ENCODE measurements around the gene ADCY10. TPM values are rescaled to one million over a fixed set of nuclear protein-coding genes. Genes with fewer than 3 reads are reported as not detected.
A peak's percentile ranks its signal among the peaks of the same experiment; 100 is the strongest.
"Not testable (repeated sequence)": the region's sequence is repeated elsewhere in the genome, so short reads cannot be mapped to it uniquely, and the experiment has no call there.

Gene ADCY10, protein sequence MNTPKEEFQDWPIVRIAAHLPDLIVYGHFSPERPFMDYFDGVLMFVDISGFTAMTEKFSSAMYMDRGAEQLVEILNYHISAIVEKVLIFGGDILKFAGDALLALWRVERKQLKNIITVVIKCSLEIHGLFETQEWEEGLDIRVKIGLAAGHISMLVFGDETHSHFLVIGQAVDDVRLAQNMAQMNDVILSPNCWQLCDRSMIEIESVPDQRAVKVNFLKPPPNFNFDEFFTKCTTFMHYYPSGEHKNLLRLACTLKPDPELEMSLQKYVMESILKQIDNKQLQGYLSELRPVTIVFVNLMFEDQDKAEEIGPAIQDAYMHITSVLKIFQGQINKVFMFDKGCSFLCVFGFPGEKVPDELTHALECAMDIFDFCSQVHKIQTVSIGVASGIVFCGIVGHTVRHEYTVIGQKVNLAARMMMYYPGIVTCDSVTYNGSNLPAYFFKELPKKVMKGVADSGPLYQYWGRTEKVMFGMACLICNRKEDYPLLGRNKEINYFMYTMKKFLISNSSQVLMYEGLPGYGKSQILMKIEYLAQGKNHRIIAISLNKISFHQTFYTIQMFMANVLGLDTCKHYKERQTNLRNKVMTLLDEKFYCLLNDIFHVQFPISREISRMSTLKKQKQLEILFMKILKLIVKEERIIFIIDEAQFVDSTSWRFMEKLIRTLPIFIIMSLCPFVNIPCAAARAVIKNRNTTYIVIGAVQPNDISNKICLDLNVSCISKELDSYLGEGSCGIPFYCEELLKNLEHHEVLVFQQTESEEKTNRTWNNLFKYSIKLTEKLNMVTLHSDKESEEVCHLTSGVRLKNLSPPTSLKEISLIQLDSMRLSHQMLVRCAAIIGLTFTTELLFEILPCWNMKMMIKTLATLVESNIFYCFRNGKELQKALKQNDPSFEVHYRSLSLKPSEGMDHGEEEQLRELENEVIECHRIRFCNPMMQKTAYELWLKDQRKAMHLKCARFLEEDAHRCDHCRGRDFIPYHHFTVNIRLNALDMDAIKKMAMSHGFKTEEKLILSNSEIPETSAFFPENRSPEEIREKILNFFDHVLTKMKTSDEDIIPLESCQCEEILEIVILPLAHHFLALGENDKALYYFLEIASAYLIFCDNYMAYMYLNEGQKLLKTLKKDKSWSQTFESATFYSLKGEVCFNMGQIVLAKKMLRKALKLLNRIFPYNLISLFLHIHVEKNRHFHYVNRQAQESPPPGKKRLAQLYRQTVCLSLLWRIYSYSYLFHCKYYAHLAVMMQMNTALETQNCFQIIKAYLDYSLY (N-terminal part only)
- total RNA-seq (ENCODE audit: insufficient read depth, low replicate concordance), result 1.9 TPM

DNA sequence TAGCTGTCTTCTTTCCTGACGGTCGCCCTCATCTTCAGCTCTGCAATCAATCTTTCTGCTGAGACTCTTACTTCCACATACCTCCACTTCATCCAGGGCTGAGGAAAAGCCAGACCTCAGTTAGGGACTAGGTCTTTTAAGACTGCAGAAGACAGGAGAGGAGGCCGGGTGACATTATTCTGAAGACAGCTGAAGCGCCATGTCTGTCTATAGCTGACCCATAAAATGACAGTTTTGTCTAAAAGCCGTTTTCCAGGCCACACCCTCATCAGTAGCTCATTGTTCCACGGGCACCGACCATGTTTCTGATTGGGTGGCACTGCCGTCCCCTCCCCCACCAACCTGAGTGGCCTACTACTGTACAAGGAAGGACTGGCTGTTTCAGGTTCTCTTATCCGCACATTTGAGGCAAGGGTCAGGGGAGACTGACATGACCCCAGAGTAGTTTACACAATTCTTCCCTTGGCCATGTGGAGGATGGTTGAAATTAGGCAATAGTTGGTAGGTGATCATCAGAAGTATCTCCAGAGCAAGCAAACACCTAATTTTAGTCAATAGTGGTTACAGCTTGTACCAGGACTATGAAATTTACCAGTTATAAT is at the start of gene ADCY10:
TSS of gene ADCY10 (minus strand) at position 240 of the 602 bp plus-strand sequence. CDS start 8,994 bp downstream, outside the sequence.
- DNase-seq (ENCODE audit: low spot score), result no peak

DNA sequence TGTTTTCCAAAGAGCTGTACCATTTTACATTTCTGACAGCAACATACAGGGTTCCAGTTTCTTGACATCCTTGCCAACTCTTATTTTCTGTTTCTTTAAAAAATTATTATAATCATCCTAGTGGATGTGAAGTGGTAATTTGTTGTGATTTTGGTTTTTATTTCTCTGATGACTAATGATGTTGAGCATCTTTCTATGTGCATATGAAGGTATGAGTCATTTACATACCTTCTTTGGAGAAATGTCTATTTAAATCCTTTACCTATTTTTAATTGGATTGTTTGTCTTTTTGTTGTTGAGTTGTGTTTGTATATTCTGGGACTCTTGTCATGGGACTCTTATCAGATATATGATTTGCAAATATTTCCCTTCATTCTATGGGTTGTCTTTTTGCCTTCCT is 43.8 kb upstream of the ADCY10 start:
- no peak for DNase-seq (ENCODE audit: low spot score)

DNA sequence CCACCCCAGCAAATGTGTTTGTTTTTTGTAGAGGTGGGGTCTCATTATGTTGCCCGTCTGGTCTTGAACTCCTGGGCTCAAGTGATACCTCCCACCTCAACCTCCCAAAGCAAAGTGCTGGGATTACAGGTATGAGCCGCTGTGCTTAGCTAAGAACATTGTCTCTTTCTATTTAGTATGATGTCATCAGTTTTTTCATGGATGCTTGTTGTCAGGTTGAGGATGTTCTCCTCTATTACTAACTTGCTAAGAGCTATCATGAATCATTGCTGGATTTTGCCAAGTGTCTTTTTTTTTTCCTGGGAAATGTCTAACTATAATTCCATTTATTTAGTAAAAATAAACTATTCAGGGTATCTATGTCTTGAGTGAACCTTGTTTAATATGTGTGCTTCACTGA is 42.0 kb upstream of the ADCY10 start:
- no peak for DNase-seq (ENCODE audit: low spot score)

DNA sequence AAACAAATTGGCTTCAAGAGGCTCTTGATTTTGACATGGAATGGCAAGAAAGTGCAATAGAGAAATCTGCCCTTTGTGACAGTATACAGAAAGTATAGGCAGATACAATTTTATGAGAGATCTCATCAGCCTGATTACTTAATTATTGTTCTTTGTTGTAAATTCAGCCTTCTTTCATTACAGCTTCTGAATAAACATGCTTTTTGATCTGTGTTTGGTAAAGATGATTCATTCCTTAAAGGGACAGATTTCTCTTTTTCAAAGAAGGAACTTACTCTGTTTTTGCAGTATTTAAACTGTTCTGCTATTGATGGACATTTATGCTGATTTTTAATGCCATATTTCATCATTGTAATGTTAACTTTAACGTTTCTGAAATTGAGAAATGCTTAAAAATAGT is 36.6 kb upstream of the ADCY10 start:
- DNase-seq (ENCODE audit: low spot score), result no peak

DNA sequence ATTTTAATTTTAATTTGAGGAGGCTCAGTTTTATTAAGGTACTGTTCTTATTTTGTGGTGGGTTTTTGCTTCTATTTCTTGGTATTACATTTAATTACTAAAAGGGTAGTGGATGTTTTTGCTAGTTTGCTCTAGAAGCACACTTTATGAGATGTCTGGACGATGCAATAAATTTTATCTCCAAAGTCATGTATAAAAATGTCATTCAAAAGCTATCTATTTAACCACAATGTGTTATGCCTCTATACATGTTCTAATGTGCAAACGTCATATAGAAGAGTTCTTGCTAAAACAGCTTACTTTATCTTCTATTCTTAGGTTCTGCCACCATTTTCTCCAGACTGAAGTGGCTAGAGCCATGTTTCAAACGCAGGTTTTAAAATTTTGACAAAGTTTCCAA is 35.9 kb upstream of the ADCY10 start:
- DNase-seq (ENCODE audit: low spot score), result no peak

DNA sequence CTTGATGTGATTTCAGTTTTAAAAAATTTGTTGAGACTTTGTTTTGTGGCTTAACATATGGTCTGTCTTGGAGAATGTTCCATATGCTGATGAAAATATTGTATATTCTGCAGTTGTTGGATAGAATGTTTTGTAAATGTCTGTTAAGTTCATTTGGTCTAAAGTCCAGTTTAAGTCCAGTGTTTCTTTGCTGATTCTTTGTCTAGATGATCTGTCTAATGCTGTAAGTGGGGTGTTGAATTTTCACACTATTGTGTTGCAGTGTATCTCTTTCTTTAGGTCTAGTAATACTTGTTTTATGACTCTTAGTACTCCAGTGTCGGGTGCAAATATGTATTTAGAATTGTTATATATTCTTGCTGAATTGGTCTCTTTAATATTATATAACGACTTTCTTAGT is 33.8 kb upstream of the ADCY10 start:
- no peak for DNase-seq (ENCODE audit: low spot score)

DNA sequence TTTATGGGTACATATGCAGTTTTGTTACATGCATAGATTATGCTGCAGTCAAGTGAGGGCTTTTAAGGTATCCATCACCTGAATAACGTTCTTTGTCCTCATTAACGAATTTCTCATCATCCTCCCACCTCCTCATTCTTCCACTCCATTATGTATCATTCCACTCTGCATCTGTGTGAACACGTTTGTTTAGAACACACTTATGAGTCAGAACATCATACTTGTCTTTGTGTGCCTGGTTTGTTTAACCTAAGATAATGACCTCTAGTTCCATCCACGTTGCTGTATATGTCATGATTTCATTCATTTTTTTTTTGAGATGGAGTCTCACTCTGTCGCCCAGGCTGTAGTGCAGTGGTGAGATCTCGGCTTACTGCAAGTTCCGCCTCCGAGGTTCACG is 29.6 kb upstream of the ADCY10 start:
- no peak for DNase-seq (ENCODE audit: low spot score)

DNA sequence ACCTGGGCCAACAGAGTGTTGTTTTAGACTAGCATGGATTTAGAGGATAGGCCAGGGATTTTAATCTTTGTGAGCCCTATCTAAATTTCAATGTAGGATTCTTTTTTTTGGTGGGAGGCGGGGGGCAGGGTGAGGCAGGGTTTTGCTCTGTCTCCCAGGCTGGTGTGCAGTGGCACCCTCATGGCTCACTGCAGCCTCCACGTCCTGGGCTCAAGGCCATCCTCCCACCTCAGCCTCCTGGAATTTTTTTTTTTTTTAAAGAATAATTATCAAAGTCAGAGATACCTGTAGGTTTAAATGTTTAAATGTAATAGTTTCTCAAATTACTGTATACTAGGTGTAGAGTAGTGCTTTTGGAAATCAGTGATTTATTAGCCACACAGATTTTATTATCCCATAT is 26.3 kb upstream of the ADCY10 start:
- no peak for DNase-seq (ENCODE audit: low spot score)

DNA sequence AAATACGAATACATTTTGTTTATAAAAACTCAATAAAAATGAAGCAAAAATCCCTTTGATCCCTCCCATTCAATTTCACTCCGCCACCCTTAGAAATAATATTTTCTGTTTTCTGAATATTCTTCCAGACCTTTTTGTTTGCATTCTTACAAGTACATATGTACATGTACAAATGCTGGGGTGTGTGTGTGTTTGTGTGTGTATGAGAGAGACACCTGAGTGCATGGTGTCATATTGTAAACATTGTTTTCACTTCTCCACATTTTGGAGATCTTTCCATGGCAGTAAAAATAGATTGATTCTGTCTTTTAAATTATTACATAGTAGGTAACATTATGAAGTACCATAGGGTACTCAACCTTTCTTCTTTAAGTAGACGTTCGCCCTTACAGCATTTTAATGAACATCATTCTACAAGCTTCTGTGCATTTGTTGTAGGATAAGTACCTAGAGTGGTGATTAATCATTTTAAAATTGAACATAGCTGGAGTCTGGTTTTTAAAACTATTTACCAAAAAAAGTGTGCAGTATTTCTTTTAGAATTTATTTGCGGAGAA is 24.2 kb upstream of the ADCY10 start:
- DNase-seq (ENCODE audit: low spot score), result no peak

DNA sequence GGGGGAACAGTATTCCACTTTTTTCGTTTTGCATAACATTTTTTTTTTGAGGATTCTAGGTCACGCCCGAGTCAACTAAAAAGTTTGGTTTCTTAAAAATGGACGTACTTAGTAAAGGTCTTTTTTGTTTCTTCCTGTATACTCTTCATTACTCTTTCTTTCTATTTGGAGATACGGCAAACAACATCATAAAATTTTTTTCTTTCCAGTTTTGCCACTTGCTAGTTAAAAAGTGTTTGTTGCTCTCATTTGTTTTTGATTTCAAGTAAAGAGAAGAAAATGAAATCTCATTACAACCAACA is 23.7 kb upstream of the ADCY10 start:
- DNase-seq (ENCODE audit: low spot score), result no peak

DNA sequence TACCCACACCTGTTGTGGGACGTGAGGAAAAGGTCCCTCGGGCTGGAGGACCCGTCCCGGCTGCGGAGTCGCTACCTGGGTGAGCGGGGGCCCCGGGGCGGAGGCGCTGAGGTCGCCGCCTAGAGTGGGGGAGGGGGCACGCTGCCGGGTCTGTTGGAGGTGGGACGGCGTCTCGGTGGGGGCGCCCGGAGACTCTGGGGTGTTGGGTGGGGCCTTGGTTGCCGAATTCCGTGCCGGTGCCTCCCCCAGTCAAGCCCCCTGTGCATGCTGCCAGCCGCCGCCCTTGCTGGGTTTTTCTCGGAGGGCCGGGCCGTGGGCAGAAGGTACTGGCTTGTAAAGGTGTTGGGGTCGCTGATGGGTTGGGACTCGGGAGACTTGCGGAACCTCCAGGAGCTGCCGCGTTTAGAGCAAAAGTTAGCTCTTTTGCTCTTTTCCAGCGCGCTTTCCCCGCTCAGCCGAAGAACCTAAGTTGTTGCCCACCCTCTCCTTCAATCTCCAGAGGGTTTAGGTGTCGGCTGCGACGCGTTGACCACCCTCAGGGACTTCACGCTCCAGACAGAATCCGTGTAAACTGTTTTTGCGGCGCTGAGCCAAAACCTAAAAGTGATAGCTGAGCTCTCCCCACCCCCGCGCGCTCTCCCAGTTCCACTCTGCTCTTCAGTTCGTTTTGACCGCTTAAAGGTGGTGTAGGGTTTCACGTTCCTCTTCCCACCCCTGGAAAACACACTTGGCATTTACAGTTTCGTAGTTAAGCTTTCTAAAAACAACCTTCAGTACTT is 23.2 kb upstream of the ADCY10 start, which contains the start of gene MPC2:
TSS of gene MPC2 (minus strand) at position 143 of the 779 bp plus-strand sequence. CDS start 1,231 bp downstream, outside the sequence.
- DNase-seq (ENCODE audit: low spot score), result peak; percentile 90

DNA sequence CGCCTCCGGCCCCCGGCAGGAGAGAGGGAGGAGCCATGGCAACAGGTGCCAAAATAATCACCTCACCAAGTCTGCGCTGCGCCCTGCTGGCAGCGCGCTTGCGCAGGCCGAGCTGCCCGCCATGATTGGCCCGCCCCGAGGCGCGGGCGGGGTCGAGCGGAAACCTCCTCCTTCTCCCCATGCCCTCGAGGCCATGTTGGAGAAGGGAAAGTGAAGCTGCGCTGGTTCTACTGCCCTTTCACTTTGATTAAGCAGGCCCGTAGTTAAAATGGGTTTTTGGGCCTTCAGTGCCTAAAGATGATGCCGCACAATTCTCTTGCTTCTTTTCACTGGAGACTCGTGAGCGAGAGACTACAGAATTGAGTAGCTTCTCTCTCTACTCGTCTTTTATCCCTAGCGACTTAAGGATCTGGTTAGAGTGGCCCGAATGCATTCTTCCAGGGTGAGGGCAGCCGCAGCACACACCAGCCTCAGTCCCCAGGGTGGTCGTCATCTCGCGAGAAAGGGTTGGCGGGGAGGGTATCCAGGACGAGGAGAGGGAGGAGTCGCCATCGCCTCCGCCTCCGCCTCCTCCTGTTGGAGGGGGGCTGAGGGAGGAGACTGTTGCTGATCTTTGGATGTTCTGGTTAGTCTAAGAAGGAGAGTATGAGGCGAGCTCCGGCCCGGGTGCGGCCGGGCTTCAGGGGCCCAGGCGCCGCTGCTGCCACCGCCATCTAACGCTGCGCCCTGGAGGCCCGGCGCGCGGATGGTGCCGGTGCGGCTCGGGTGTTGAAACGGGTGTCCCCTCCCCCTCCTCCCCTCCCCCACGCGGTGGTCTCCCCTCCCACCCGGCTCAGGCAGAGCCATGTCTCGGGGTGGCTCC is 22.4 kb upstream of the ADCY10 start, which contains the start of gene DCAF6:
TSS of gene DCAF6 (plus strand) at position 616 of the 862 bp plus-strand sequence. CDS start at position 845, 229 bp downstream.
- DNase-seq (ENCODE audit: low spot score), result peak; percentile 100

DNA sequence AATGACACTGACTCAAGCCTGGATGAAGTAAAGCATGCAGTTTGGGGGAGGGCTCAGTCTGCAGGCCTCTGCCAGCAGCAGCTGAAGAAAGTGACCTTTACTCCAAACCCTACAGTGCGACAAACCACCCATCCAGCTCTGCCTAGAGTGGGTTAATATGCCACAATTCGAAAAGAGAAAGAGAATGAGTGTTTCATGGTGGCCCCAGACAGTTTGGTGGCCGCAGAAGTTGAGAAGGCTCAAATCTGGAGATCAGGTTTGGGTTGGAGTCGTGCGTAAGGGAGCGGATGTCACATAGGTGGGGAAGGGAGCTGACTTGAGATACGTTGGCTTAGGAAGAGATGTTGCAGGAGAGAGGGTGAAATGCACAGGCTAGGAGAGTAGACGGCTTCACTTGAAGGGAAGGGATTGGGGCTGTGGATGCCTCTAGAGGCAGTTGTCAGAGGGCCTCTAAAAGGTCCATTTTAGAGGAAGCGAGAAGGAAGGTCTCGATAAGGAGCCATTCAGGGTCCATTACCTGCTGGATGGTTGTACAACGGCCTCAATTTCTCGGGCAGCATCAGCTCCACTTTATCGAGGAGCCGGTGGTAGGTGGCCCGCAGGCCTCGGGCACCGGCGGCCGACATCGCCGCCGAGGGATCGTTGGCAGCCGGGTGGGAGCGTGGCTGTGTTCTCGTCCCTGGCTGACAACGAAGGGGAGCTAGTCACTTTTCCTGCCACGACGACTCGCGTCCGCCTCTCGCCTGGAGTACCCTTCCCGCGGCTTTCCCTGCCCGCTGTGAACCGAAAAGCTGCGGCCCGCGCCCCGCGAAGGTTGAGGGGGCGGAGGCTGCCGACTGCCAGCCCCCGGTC is 21.5 kb upstream of the ADCY10 start:
- DNase-seq (ENCODE audit: low spot score), result no peak

DNA sequence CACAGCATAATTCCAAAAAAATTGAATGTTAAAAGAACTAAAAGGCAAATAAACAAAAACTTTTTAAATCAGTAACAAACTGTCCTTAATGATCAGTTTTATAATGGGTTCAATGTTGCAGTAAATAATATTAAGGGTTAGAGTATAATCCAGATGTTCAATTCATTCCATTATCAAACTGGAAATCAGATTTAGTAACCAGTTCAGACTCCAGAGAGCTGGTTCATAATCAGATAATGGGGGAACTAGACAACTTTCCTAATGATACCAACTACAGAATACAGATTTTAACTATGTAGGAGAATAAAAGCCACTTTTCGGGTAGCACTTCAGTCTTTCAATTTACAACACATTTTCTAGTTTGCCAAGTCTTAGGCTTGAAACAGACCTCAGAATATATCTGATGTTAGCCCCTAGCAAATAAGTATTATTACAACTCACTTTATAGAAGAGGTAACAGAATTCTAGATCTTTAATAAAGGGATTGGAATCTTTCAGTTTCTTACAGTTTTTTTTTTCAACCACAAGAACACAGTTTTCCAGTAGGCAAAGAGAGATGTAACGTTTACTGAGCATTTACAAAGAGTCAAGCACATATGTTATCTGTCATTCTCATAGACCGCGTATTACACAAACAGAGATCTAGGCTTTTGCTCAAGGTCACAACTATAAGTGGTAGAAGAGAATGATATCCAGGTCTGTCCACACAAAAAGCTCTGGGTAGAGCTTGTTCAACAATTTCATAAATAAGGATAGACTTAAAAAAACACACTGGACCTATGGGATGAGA is 20.7 kb upstream of the ADCY10 start:
- DNase-seq (ENCODE audit: low spot score), result peak; percentile 69

DNA sequence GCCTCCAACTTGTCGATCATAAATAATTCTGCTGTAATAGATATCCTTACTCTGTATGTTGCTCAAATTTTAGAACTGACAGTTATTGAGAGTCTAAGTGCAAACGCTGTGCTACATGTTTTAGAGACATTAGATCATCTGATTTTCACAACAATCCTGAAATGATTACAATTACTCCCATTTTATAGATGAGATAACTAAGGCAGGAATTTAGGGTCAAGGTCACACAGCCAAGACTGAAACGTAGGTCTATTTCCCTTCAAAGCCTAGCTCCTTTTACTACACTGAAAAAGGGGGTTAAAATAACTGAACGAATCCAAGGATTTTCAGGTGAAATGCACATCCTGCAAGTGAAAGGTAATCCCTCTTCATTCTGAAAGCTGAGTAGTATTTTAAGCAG is 19.9 kb upstream of the ADCY10 start:
- DNase-seq (ENCODE audit: low spot score), result no peak

DNA sequence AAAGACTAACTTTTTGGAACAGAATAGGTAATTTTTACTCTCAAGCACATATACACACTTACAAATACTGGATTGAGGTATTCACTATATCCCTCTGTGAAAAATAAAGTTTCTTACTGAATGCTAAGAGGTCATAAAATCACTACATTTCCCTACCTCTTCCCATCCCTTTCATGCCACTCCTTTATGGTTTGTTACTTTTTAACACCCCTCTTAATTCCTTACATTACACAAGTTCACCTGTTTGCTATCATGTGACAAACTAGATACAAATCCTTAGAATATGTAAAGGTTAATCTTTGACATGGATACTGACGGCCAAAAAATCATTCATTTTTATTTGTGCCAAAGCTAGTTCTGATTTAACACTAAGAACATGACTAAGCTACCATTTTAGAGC is 15.8 kb upstream of the ADCY10 start:
- no peak for DNase-seq (ENCODE audit: low spot score)

DNA sequence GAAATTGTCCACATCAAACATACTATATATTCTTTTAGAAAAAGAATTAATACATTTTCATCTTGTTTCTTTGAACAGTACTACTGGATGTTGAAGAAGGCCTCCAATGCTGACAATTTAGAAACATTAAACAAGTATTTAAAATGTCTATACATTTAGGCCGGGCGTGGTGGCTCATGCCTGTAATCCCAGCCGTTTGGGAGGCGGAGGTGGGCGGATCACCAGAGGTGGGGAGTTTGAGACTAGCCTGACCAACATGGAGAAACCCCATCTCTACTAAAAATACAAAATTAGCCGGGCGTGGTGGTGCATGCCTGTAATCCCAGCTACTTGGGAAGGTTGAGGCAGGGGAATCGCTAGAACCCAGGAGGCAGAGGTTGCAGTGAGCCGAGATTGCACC is 15.0 kb upstream of the ADCY10 start:
- DNase-seq (ENCODE audit: low spot score), result not testable (repeated sequence)
